Fibroblast of skin of abdomen (primary cell): ENCODE measurements around the gene GATAD1. TPM values are rescaled to one million over a fixed set of nuclear protein-coding genes. Genes with fewer than 3 reads are reported as not detected.
"Not testable (repeated sequence)": the region's sequence is repeated elsewhere in the genome, so short reads cannot be mapped to it uniquely, and the experiment has no call there.

Experiments used
- DNase-seq: peaks from one replicate; pipeline ENCODE4 v3.0.0-alpha.2; 2013
- polyA plus RNA-seq, 2 experiments: library from polyadenylated mRNA; unstranded; fragments of 120-200 nt; gene quantifications; one replicate each; pipeline ENCODE4 v1.2.1, GENCODE V29; 2013; ENCODE audit not compliant: insufficient read length in 2 of 2

Gene GATAD1
- polyA plus RNA-seq (2013, experiment 1 of 2; ENCODE audit: insufficient read length): 18.6 TPM
- polyA plus RNA-seq (2013, experiment 2 of 2; ENCODE audit: insufficient read length): 20.5 TPM

GRCh38 chr7:92447345-92448204, at the start of gene GATAD1:
GATAD1 (plus strand) TSS chr7:92447482; CDS start chr7:92447730, 248 bp downstream.
- DNase-seq: peak; percentile 91

- DNase-seq: no peak
Observed at GRCh38 chr7:92397542-92397941, 49.7 kb upstream of the GATAD1 start.

GRCh38 chr7:92400013-92400412, 47.3 kb upstream of the GATAD1 start:
- DNase-seq: no peak

- peak; percentile 41 for DNase-seq
Observed at GRCh38 chr7:92402920-92403759, 44.1 kb upstream of the GATAD1 start.

GRCh38 chr7:92403760-92404074, 43.6 kb upstream of the GATAD1 start:
- DNase-seq: no peak

GRCh38 chr7:92404170-92404614, 43.1 kb upstream of the GATAD1 start:
- DNase-seq: no peak

GRCh38 chr7:92409357-92409756, 37.9 kb upstream of the GATAD1 start:
- no peak for DNase-seq

- not testable (repeated sequence) for DNase-seq
Observed at GRCh38 chr7:92410162-92410561, 37.1 kb upstream of the GATAD1 start.

GRCh38 chr7:92412745-92413144, 34.5 kb upstream of the GATAD1 start:
- no peak for DNase-seq

GRCh38 chr7:92413550-92413949, 33.7 kb upstream of the GATAD1 start:
- no peak for DNase-seq

- no peak for DNase-seq
Observed at GRCh38 chr7:92415225-92415624, 32.1 kb upstream of the GATAD1 start.

GRCh38 chr7:92417913-92418312, 29.4 kb upstream of the GATAD1 start:
- DNase-seq: no peak

GRCh38 chr7:92421676-92422435, 25.4 kb upstream of the GATAD1 start:
- DNase-seq: no peak

- DNase-seq: no peak
Observed at GRCh38 chr7:92422926-92423325, 24.4 kb upstream of the GATAD1 start.

- no peak for DNase-seq
Observed at GRCh38 chr7:92423710-92424131, 23.6 kb upstream of the GATAD1 start.

- no peak for DNase-seq
Observed at GRCh38 chr7:92425311-92425947, 21.9 kb upstream of the GATAD1 start.

- no peak for DNase-seq
Observed at GRCh38 chr7:92427193-92427592, 20.1 kb upstream of the GATAD1 start.

GRCh38 chr7:92432299-92432946, 14.9 kb upstream of the GATAD1 start:
- no peak for DNase-seq

- no peak for DNase-seq
Observed at GRCh38 chr7:92433019-92433418, 14.3 kb upstream of the GATAD1 start.

- no peak for DNase-seq
Observed at GRCh38 chr7:92435542-92435941, 11.7 kb upstream of the GATAD1 start.

GRCh38 chr7:92436612-92437445, 10.5 kb upstream of the GATAD1 start:
- DNase-seq: no peak
